K562 (cell line): ENCODE data around the gene PKLR. TPM values are rescaled to one million over a fixed set of nuclear protein-coding genes. Genes with fewer than 3 reads are reported as not detected.

Source experiments
- ATAC-seq: fragments of 200-7000 bp; cut with Tn5 transposase; 3 replicates; pipeline ENCODE4 v1.9.1; 2020; ENCODE audit warnings: moderate library complexity
- BruUV-seq: library from RNA; stranded (reverse); fragments of 400-500 nt; replicated peaks from 2 replicates; lab custom pipeline; 2021; lab: Mats Ljungman, UMichigan
- CTCF ChIA-PET: fragments of 300-600 bp; formaldehyde crosslinking; extraction: SDS; loops from one replicate; lab custom pipeline; 2021; ENCODE audit warnings: low intra/inter-chr PET ratio; lab: Yijun Ruan, JAX
- POLR2A ChIA-PET: fragments of 300-600, 350-650 bp; sonication (Branson Sonifier 250); formaldehyde crosslinking; extraction: SDS; loops from one replicate; lab custom pipeline; 2021; ENCODE audit warnings: antibody characterized with exemption, inconsistent platforms; lab: Yijun Ruan, JAX
- DNase-seq, 4 experiments: peaks; one replicate each; pipeline versions ENCODE4 v3.0.0 to v3.0.0-alpha.2; 2011 to 2018; ENCODE audit warnings: low spot score in 3 of 4, mixed read lengths in 3 of 4; ENCODE audit errors: extremely low read depth in 1 of 4
- FAIRE-seq: peaks from 2 replicates; lab custom pipeline; 2011; peaks lifted over from hg19 to GRCh38; lab: Jason Lieb, UNC
- H2AFZ ChIP-seq: 2 replicates; pipeline ENCODE4 v1.6.0; 2011; ENCODE audit warnings: low read depth, low read length, control low read depth, inconsistent platforms
- H3K27ac ChIP-seq: fragments of 200-600 bp; 3 replicates; pipeline ENCODE4 v1.8.0; 2011; ENCODE audit warnings: low read depth, mild to moderate bottlenecking, control low read depth, inconsistent platforms, low read length, moderate library complexity, mixed read lengths; ENCODE audit errors: extremely low read depth
- H3K27me3 ChIP-seq, 2 experiments: fragments of 300-600 bp in 1 of 2; 2 replicates in 1 of 2; 3 replicates in 1 of 2; pipeline versions ENCODE4 v1.6.0 to v1.8.0; 2011; ENCODE audit warnings: inconsistent platforms in 2 of 2, low read length in 2 of 2, mild to moderate bottlenecking in 1 of 2, mixed read lengths in 1 of 2, moderate library complexity in 1 of 2; ENCODE audit not compliant: control insufficient read depth in 2 of 2, insufficient read depth in 2 of 2
- H3K36me3 ChIP-seq: fragments of 300-600 bp; 3 replicates; pipeline ENCODE4 v1.8.0; 2011; ENCODE audit warnings: mild to moderate bottlenecking, low read length, inconsistent platforms; ENCODE audit not compliant: control insufficient read depth, insufficient read depth
- H3K4me1 ChIP-seq, 2 experiments: fragments of 200-600 bp in 1 of 2; replicated peaks in 1 of 2; 2 replicates in 1 of 2; 3 replicates in 1 of 2; pipeline versions ENCODE4 v1.5.1 to v1.8.0; 2011; ENCODE audit warnings: inconsistent platforms in 2 of 2, low read length in 2 of 2, mild to moderate bottlenecking in 1 of 2, mixed read lengths in 1 of 2, moderate library complexity in 1 of 2; ENCODE audit not compliant: control insufficient read depth in 2 of 2, insufficient read depth in 2 of 2
- H3K4me2 ChIP-seq: 2 replicates; pipeline ENCODE4 v1.6.1; 2011; ENCODE audit warnings: low read length, control low read depth, inconsistent platforms, mixed read lengths; ENCODE audit not compliant: insufficient read depth
- H3K4me3 ChIP-seq: fragments of 200-600 bp; sonication (generic), shearing (Covaris generic); 2 replicates; pipeline ENCODE4 v1.5.1; 2016; ENCODE audit warnings: control low read depth, inconsistent platforms
- H3K79me2 ChIP-seq: fragments of 200-600 bp; 3 replicates; pipeline ENCODE4 v1.8.0; 2011; ENCODE audit warnings: low read length, inconsistent platforms; ENCODE audit not compliant: control insufficient read depth, insufficient read depth
- H3K9ac ChIP-seq, 2 experiments: 2 replicates each; pipeline versions ENCODE4 v1.6.0 to v1.6.1; 2011; ENCODE audit warnings: low read depth in 2 of 2, low read length in 2 of 2, control low read depth in 1 of 2, inconsistent platforms in 1 of 2, mild to moderate bottlenecking in 1 of 2, mixed read lengths in 1 of 2; ENCODE audit not compliant: insufficient read depth in 1 of 2
- H3K9me1 ChIP-seq: one replicate; pipeline ENCODE4 v1.6.0; 2011; ENCODE audit warnings: inconsistent platforms, mild to moderate bottlenecking, low read length, moderate library complexity; ENCODE audit not compliant: control insufficient read depth, insufficient read depth
- H3K9me3 ChIP-seq: replicated peaks from 2 replicates; pipeline ENCODE4 v1.5.1; 2011; ENCODE audit warnings: low read depth, low read length, inconsistent platforms; ENCODE audit not compliant: control insufficient read depth, insufficient read depth
- H4K20me1 ChIP-seq: replicated peaks from 2 replicates; pipeline ENCODE4 v1.6.1; 2011; ENCODE audit warnings: low read length, inconsistent platforms, mixed read lengths; ENCODE audit not compliant: control insufficient read depth, insufficient read depth
- GATA2 ChIP-seq: sonication (generic); formaldehyde crosslinking; IDR thresholded peaks from 2 replicates; pipeline ENCODE4 v1.4.0; 2020; ENCODE audit warnings: mild to moderate bottlenecking, missing genetic modification reagents
- HNRNPH1 ChIP-seq: fragments of 200-400 bp; formaldehyde crosslinking; optimal IDR thresholded peaks from 2 replicates; pipeline ENCODE3; 2017; ENCODE audit warnings: low read depth, mild to moderate bottlenecking, low read length, moderate library complexity
- ILF3 ChIP-seq: fragments of 450-650 bp; IDR thresholded peaks from 2 replicates; pipeline ENCODE4 v1.6.1; 2018; ENCODE audit warnings: antibody characterized with exemption, mild to moderate bottlenecking, moderate library complexity, borderline replicate concordance
- POLR2G ChIP-seq: fragments of 200-400 bp; formaldehyde crosslinking; IDR thresholded peaks from 2 replicates; pipeline ENCODE4 v1.6.1; 2017; ENCODE audit warnings: low read depth, mild to moderate bottlenecking, antibody characterized with exemption, low read length, moderate library complexity
- RBFOX2 ChIP-seq: fragments of 200-400 bp; formaldehyde crosslinking; IDR thresholded peaks from 2 replicates; pipeline ENCODE4 v1.6.1; 2017; ENCODE audit warnings: low read depth, mild to moderate bottlenecking, low read length, moderate library complexity
- WGBS: fragments of 100-300 bp; shearing (Covaris generic); methylation state at CpG from one replicate; pipeline ENCODE4 v1.1.6; 2016; ENCODE audit warnings: low coverage, mixed read lengths; ENCODE audit not compliant: insufficient coverage; ENCODE audit errors: missing lambda C conversion rate; 5-methylcytosine and 5-hydroxymethylcytosine counted together
- in situ Hi-C: fragments of 300-500 bp; cut with MboI; formaldehyde crosslinking; loops from 4 replicates; pipeline ENCODE4 v1.15.0; 2018; ENCODE audit warnings: inconsistent platforms, mixed read lengths
- intact Hi-C: fragments of 100-400 bp; cut with micrococcal nuclease; formaldehyde crosslinking; loops from 2 replicates; pipeline ENCODE4 v1.14.2; 2022
- polyA plus RNA-seq, 8 experiments: library from polyadenylated mRNA; depleted of rRNA in 4 of 8; stranded (reverse) in 5 of 8; unstranded in 3 of 8; fragments of >200 nt; fragmentation: Nextera tagmentation in 2 of 8; fragmentation: Illumina TruSeq in 1 of 8; extraction: Ambion mirVana in 2 of 8; extraction: Trizol in 1 of 8; gene quantifications; 2 replicates each; pipeline versions ENCODE4 v1.2.1 to v1.2.3, GENCODE V29; 2011 to 2014; ENCODE audit warnings: inconsistent platforms in 1 of 8, missing spikeins in 1 of 8
- total RNA-seq, 7 experiments: library from RNA; depleted of rRNA in 6 of 7; stranded (reverse); fragments of >200 nt in 6 of 7; fragmentation: Illumina TruSeq in 2 of 7; extraction: Trizol in 2 of 7; gene quantifications; 2 replicates each; pipeline versions ENCODE4 v1.2.1 to v1.2.3, GENCODE V29; 2011 to 2021; ENCODE audit warnings: low replicate concordance in 1 of 7
- TF ChIP-seq, protein P1 (sequence below), 2 experiments: fragments of 450-650 bp; IDR thresholded peaks; 2 replicates each; pipeline ENCODE4 v1.6.1; 2016
- TF ChIP-seq, protein P2 (sequence below): sonication (generic); formaldehyde crosslinking; IDR thresholded peaks from 2 replicates; pipeline ENCODE4 v1.8.0; 2022; ENCODE audit warnings: mild to moderate bottlenecking, missing genetic modification reagents

Gene PKLR
- total and polyA plus RNA-seq, 9 of the 15 experiments (the other 6 are each of a cell fraction or from before 2014, with no cell fraction given): 10.7 to 78.4 (median 38.2) TPM

DNA sequence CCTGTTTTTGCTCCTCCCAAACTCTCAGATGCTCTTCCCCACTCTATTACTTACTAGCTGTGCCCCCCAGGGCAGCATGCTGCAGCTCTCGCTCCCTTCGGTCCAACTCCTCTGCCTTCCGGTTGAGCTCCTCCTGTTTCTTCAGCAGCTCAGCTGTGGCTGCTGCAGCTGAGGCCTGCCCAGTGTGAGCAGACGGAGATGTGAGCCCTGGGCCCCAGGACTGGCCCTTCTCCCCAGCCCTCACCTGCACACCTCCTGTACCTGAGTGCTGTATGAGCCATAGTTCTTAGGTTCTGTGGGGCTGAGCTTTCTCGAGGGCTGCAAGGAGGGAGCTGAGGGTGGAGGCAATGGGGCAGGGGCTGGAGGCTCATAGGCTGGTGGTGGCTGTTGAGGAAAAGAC lies 41.0 kb downstream of the PKLR start:
- ATAC-seq (no peak), FAIRE-seq (no peak), DNase-seq (no peak)
- Histone ChIP-seq H2AFZ (no peak overlapping the region), H3K79me2 (peaks cover 21% of the 10 kb centered on the region), H3K9me1 (no peaks in the 10 kb centered on the region), H3K4me3 (no peak overlapping the region), H3K9me3 (no peaks in the 10 kb centered on the region), H3K9ac (peak overlapping the region; percentile 78 to 83; a peak in 3 of 4 replicates), H3K27ac (no peak overlapping the region), H3K4me2 (no peak overlapping the region), H3K27me3 (no peaks in the 10 kb centered on the region), H4K20me1 (no peaks in the 10 kb centered on the region), H3K4me1 (peaks cover 7 to 32% of the 10 kb centered on the region in 2 experiments; a peak in 4 of 5 replicates), H3K36me3 (peaks cover 67% of the 10 kb centered on the region)
- TF ChIP-seq HNRNPH1 (no peak), GATA2 (CRISPR knock-in tag) (no peak), RBFOX2 (0 out of 2 replicates have a peak, but pooled peaks have one; percentile 17), POLR2G (0 out of 2 replicates have a peak, but pooled peaks have one; percentile 27), ILF3 (no peak)
- TF ChIP-seq, protein P1, sequence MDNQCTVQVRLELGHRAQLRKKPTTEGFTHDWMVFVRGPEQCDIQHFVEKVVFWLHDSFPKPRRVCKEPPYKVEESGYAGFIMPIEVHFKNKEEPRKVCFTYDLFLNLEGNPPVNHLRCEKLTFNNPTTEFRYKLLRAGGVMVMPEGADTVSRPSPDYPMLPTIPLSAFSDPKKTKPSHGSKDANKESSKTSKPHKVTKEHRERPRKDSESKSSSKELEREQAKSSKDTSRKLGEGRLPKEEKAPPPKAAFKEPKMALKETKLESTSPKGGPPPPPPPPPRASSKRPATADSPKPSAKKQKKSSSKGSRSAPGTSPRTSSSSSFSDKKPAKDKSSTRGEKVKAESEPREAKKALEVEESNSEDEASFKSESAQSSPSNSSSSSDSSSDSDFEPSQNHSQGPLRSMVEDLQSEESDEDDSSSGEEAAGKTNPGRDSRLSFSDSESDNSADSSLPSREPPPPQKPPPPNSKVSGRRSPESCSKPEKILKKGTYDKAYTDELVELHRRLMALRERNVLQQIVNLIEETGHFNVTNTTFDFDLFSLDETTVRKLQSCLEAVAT (IDR thresholded peaks at IDR 0.05): no peak
- TF ChIP-seq, protein P2, sequence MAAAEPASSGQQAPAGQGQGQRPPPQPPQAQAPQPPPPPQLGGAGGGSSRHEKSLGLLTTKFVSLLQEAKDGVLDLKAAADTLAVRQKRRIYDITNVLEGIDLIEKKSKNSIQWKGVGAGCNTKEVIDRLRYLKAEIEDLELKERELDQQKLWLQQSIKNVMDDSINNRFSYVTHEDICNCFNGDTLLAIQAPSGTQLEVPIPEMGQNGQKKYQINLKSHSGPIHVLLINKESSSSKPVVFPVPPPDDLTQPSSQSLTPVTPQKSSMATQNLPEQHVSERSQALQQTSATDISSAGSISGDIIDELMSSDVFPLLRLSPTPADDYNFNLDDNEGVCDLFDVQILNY: no peak
- WGBS: 90% methylated on average over 5 of the region's 5 CpGs
- intact Hi-C loops: no loop called here
- ChIA-PET CTCF (interaction anchor here (0.7 kb wide), 1 partner anchor 20 kb away, joined by 3 read pairs; no protein-coding TSS in a partner anchor), POLR2A (interaction anchor here (0.6 to 3.8 kb wide), 4 partner anchors 9 to 66 kb away, joined by 4 to 29 read pairs (median 14); partner anchors contain the start of gene CLK2)
- in situ Hi-C loops: no loop called here
- no TSS peak for BruUV-seq
